ENCODE measurements around the gene SCMH1. TPM values are rescaled to one million over a fixed set of nuclear protein-coding genes. Genes with fewer than 3 reads are reported as not detected.

Gene SCMH1
- total and polyA plus RNA-seq, 2 of the 4 experiments (the other 2 are of a cell fraction) = 9.0 to 19.4 TPM

- no peak overlapping the region for H3K14ac ChIP-seq (replicated peaks; ENCODE audit: low read depth, low read length)
- H3K18ac ChIP-seq (ENCODE audit: low read depth, low read length) = peak overlapping the region; percentile 94
- peak overlapping the region; percentile 92; the same call in 1 of the 2 replicates for H3K27ac ChIP-seq (ENCODE audit: insufficient read depth, low read length)
- H3K4me3 ChIP-seq (ENCODE audit: insufficient read depth, low read depth, low read length) = no peak overlapping the region
- H2AK5ac ChIP-seq (ENCODE audit: low read depth, low read length) = no peak overlapping the region
- H3K4me2 ChIP-seq (ENCODE audit: low read depth, low read length) = peak overlapping the region; percentile 78
- H4K5ac ChIP-seq (ENCODE audit: low read depth, low read length) = peak overlapping the region; percentile 77; the same call in 1 of the 2 replicates
- no peaks in the 10 kb centered on the region; the same call in 1 of the 2 replicates for H3K9me1 ChIP-seq (ENCODE audit: insufficient read depth, low read length)
- no peak overlapping the region for H2BK15ac ChIP-seq (ENCODE audit: low read depth, low read length)
- BruUV-seq (replicated peaks) = no TSS peak
- intact Hi-C loops (cut with micrococcal nuclease) (no loop called here), in situ Hi-C loops (cut with MboI; ENCODE audit: low sequenced_read_pairs) (no loop called here), dilution Hi-C loops (cut with HindIII; ENCODE audit: low sequenced_read_pairs, unreplicated experiment) (no loop called here)
- H3K9me3 ChIP-seq (ENCODE audit: control insufficient read depth, insufficient read depth, low read length) = no peaks in the 10 kb centered on the region
- H2AK9ac ChIP-seq (replicated peaks; ENCODE audit: low read depth, low read length, poor library complexity) = no peak overlapping the region
- H2BK5ac ChIP-seq (ENCODE audit: low read depth, low read length, poor library complexity, severe bottlenecking) = peak overlapping the region; percentile 95
- WGBS, 2 experiments (ENCODE audit: extremely low coverage in 2 of 2, insufficient read length in 1 of 2) = no CpG with 5 or more reads among the region's 1 CpG
- peaks cover 23 to 34% of the 10 kb centered on the region in 2 experiments for H3K79me1 ChIP-seq (ENCODE audit: low read depth in 1 of 2, low read length in 2 of 2)
- POLR2A ChIA-PET (ENCODE audit: unreplicated experiment) = no interaction called here
- H3K23ac ChIP-seq (ENCODE audit: low read depth, low read length) = no peak overlapping the region
- H3K27me3 ChIP-seq (ENCODE audit: control insufficient read depth, insufficient read depth, low read length) = no peaks in the 10 kb centered on the region
- peaks cover 10% of the 10 kb centered on the region for H3K4me1 ChIP-seq (ENCODE audit: control insufficient read depth, insufficient read depth, low read length)
- no peak overlapping the region for H2BK120ac ChIP-seq (ENCODE audit: low read depth, low read length)
- H4K91ac ChIP-seq (ENCODE audit: insufficient read depth, low read depth, low read length) = no peak overlapping the region
- peaks cover 8% of the 10 kb centered on the region; the same call in 1 of the 2 replicates for H4K20me1 ChIP-seq (ENCODE audit: insufficient read depth, low read length)
- DNase-seq (peak; percentile 54), ATAC-seq (ENCODE audit: low read depth) (peak; percentile 84)
- H3K56ac ChIP-seq (ENCODE audit: extremely low read depth, insufficient read depth, low read length) = no peak overlapping the region; the same call in 1 of the 2 replicates
- H2AFZ ChIP-seq (replicated peaks; ENCODE audit: low read length, poor library complexity) = no peak overlapping the region
- no peak overlapping the region for H2BK20ac ChIP-seq (ENCODE audit: low read depth, low read length)
- peak overlapping the region; percentile 32; the same call in 1 of the 2 replicates for H3K4ac ChIP-seq (ENCODE audit: low read depth, low read length)
- CTCF ChIA-PET = interaction anchor here (0.7 kb wide), 1 partner anchor 48 kb away, joined by 3 read pairs; no protein-coding TSS in a partner anchor
- no peaks in the 10 kb centered on the region for H3K36me3 ChIP-seq (ENCODE audit: control insufficient read depth, insufficient read depth, low read length)
- no peak overlapping the region for H3K9ac ChIP-seq (ENCODE audit: low read depth, low read length)
- H4K8ac ChIP-seq (ENCODE audit: low read depth in 2 of 2, low read length in 2 of 2) = peak overlapping the region in 1 of 2 experiments; percentile 40; a peak in 1 of 4 replicates
- TF ChIP-seq RAD21 (IDR thresholded peaks at IDR 0.05; ENCODE audit: low read length) (no peak), NFE2L2 (IDR thresholded peaks at IDR 0.05; ENCODE audit: low read depth, low read length) (no peak), MAFK (IDR thresholded peaks at IDR 0.05; ENCODE audit: low read depth, low read length) (no peak), MXI1 (IDR thresholded peaks at IDR 0.05; ENCODE audit: borderline replicate concordance, low read depth, low read length) (no peak), CHD1 (IDR thresholded peaks at IDR 0.05; ENCODE audit: low read depth, low read length) (no peak), FOS (IDR thresholded peaks at IDR 0.05; ENCODE audit: low read depth, low read length) (no peak), SMC3 (IDR thresholded peaks at IDR 0.05; ENCODE audit: low read depth, low read length) (no peak), RCOR1 (IDR thresholded peaks at IDR 0.05; ENCODE audit: insufficient replicate concordance, low read length) (no peak), RFX5 (IDR thresholded peaks at IDR 0.05; ENCODE audit: low read depth, low read length) (no peak), MAZ (IDR thresholded peaks at IDR 0.05; ENCODE audit: borderline replicate concordance, low read depth, low read length) (no peak), ELK1 (IDR thresholded peaks at IDR 0.05; ENCODE audit: borderline replicate concordance, low read depth, low read length) (no peak), CTCF (conservative IDR thresholded peaks at IDR 0.05; ENCODE audit: low read depth, low read length) (no peak), USF2 (IDR thresholded peaks at IDR 0.05; ENCODE audit: low read depth, low read length) (no peak), CEBPB (IDR thresholded peaks at IDR 0.05; ENCODE audit: low read depth, low read length) (no peak; the same call in 1 of the 2 replicates), POLR2A (IDR thresholded peaks at IDR 0.05; ENCODE audit: low read depth, low read length) (no peak)
Measured at GRCh38 chr1:41192456-41193178, 49.5 kb downstream of the SCMH1 start.

All from IMR-90 (cell line).